Choroid plexus epithelial cell (primary cell): ENCODE data around the gene MRPS18A.

Source experiments
- DNase-seq: peaks from one replicate; pipeline ENCODE4 v3.0.0-alpha.2; 2010; ENCODE audit warnings: low read depth
- H3K4me3 ChIP-seq: 2 replicates; pipeline ENCODE4 v1.5.1; 2011; ENCODE audit warnings: low read depth, mild to moderate bottlenecking, control low read depth, low read length, moderate library complexity
- CTCF ChIP-seq: conservative IDR thresholded peaks from 2 replicates; pipeline ENCODE4 v1.5.1; 2011; ENCODE audit warnings: low read depth, mild to moderate bottlenecking, control low read depth, inconsistent platforms, low read length, moderate library complexity

Gene MRPS18A

GRCh38 chr6:43682724-43683429 lies 4.7 kb downstream of the MRPS18A start:
- DNase-seq = no peak
- TF ChIP-seq CTCF = no peak
- H3K4me3 ChIP-seq = no peak overlapping the region

- TF ChIP-seq CTCF = no peak
- no peak for DNase-seq
- no peak overlapping the region for H3K4me3 ChIP-seq
Observed at GRCh38 chr6:43681303-43681702, 6.3 kb downstream of the MRPS18A start.

- no peak overlapping the region for H3K4me3 ChIP-seq
- DNase-seq = no peak
- TF ChIP-seq CTCF = no peak
Observed at GRCh38 chr6:43680308-43681200, 7.0 kb downstream of the MRPS18A start.

- no peak overlapping the region for H3K4me3 ChIP-seq
- DNase-seq = no peak
- TF ChIP-seq CTCF = no peak
Observed at GRCh38 chr6:43679057-43679456, 8.5 kb downstream of the MRPS18A start.

GRCh38 chr6:43678341-43678740 lies 9.2 kb downstream of the MRPS18A start:
- TF ChIP-seq CTCF = no peak
- DNase-seq = no peak
- H3K4me3 ChIP-seq = no peak overlapping the region

GRCh38 chr6:43677759-43678158 lies 9.8 kb downstream of the MRPS18A start:
- H3K4me3 ChIP-seq = no peak overlapping the region
- no peak for TF ChIP-seq CTCF
- DNase-seq = no peak
